HUES6 (cell line): ENCODE results near the gene LARGE1.

Experiments used
- H3K27ac ChIP-seq: 2 replicates; pipeline ENCODE4 v1.7.0; 2013; ENCODE audit warnings: low read depth, mild to moderate bottlenecking, low read length, inconsistent platforms
- H3K27me3 ChIP-seq: 2 replicates; pipeline ENCODE4 v1.6.1; 2013; ENCODE audit warnings: low read length; ENCODE audit not compliant: control insufficient read depth, insufficient read depth
- H3K36me3 ChIP-seq: 2 replicates; pipeline ENCODE4 v1.6.1; 2013; ENCODE audit warnings: low read length; ENCODE audit not compliant: control insufficient read depth, insufficient read depth
- H3K4me1 ChIP-seq: 2 replicates; pipeline ENCODE4 v1.6.1; 2013; ENCODE audit warnings: low read length; ENCODE audit not compliant: control insufficient read depth, insufficient read depth
- H3K4me3 ChIP-seq: 2 replicates; pipeline ENCODE4 v1.5.1; 2013; ENCODE audit warnings: low read depth, low read length
- H3K9ac ChIP-seq: one replicate; pipeline ENCODE4 v1.6.1; 2013; ENCODE audit warnings: mild to moderate bottlenecking, low read length
- H3K9me3 ChIP-seq: 2 replicates; pipeline ENCODE4 v1.6.1; 2013; ENCODE audit warnings: low read depth, low read length; ENCODE audit not compliant: control insufficient read depth, insufficient read depth

The LARGE1 gene

GRCh38 chr22:33584152-33584551 is 336.1 kb downstream of the LARGE1 start:
- H3K4me3 ChIP-seq, result no peak overlapping the region
- no peak overlapping the region for H3K9ac ChIP-seq
- no peaks in the 10 kb centered on the region for H3K9me3 ChIP-seq
- H3K36me3 ChIP-seq, result no peaks in the 10 kb centered on the region
- no peaks in the 10 kb centered on the region for H3K27me3 ChIP-seq
- H3K4me1 ChIP-seq, result peaks cover 11% of the 10 kb centered on the region
- H3K27ac ChIP-seq, result no peak overlapping the region

- Histone ChIP-seq H3K27me3 (no peaks in the 10 kb centered on the region), H3K4me1 (peaks cover 8% of the 10 kb centered on the region), H3K27ac (no peak overlapping the region), H3K4me3 (no peak overlapping the region), H3K9me3 (no peaks in the 10 kb centered on the region), H3K36me3 (no peaks in the 10 kb centered on the region), H3K9ac (no peak overlapping the region)
Measured at GRCh38 chr22:33582822-33583400, 337.4 kb downstream of the LARGE1 start.

GRCh38 chr22:33580310-33580709 is 340.0 kb downstream of the LARGE1 start:
- no peak overlapping the region for H3K27ac ChIP-seq

GRCh38 chr22:33579448-33580093 is 340.7 kb downstream of the LARGE1 start:
- H3K4me1 ChIP-seq, result no peaks in the 10 kb centered on the region
- no peak overlapping the region for H3K27ac ChIP-seq
- no peaks in the 10 kb centered on the region for H3K27me3 ChIP-seq
- no peak overlapping the region for H3K4me3 ChIP-seq
- H3K9ac ChIP-seq, result no peak overlapping the region
- H3K36me3 ChIP-seq, result no peaks in the 10 kb centered on the region
- H3K9me3 ChIP-seq, result no peaks in the 10 kb centered on the region

More at GRCh38 chr22:33580310-33580709, 340.0 kb downstream of the LARGE1 start:
- Histone ChIP-seq H3K27me3 (no peaks in the 10 kb centered on the region), H3K4me1 (peaks cover 5% of the 10 kb centered on the region), H3K9me3 (no peaks in the 10 kb centered on the region), H3K4me3 (no peak overlapping the region), H3K9ac (no peak overlapping the region), H3K36me3 (no peaks in the 10 kb centered on the region)

GRCh38 chr22:33578752-33579151 is 341.5 kb downstream of the LARGE1 start:
- Histone ChIP-seq H3K27ac (no peak overlapping the region), H3K27me3 (no peaks in the 10 kb centered on the region), H3K36me3 (no peaks in the 10 kb centered on the region), H3K4me3 (no peak overlapping the region), H3K4me1 (no peaks in the 10 kb centered on the region), H3K9me3 (no peaks in the 10 kb centered on the region), H3K9ac (no peak overlapping the region)

- no peak overlapping the region for H3K9ac ChIP-seq
- H3K27ac ChIP-seq, result no peak overlapping the region
- H3K36me3 ChIP-seq, result no peaks in the 10 kb centered on the region
- no peaks in the 10 kb centered on the region for H3K4me1 ChIP-seq
- H3K4me3 ChIP-seq, result no peak overlapping the region
- H3K9me3 ChIP-seq, result no peaks in the 10 kb centered on the region
- H3K27me3 ChIP-seq, result no peaks in the 10 kb centered on the region
Measured at GRCh38 chr22:33577862-33578411, 342.3 kb downstream of the LARGE1 start.

GRCh38 chr22:33576205-33576604 is 344.1 kb downstream of the LARGE1 start:
- H3K27ac ChIP-seq, result no peak overlapping the region
- 0 out of 2 replicates have a peak, but pooled peaks cover 1% of the 10 kb centered on the region for H3K4me1 ChIP-seq
- H3K4me3 ChIP-seq, result no peak overlapping the region
- H3K9ac ChIP-seq, result no peak overlapping the region
- H3K9me3 ChIP-seq, result no peaks in the 10 kb centered on the region
- no peaks in the 10 kb centered on the region for H3K36me3 ChIP-seq
- H3K27me3 ChIP-seq, result no peaks in the 10 kb centered on the region

- no peaks in the 10 kb centered on the region for H3K27me3 ChIP-seq
- no peak overlapping the region for H3K4me3 ChIP-seq
- no peak overlapping the region for H3K27ac ChIP-seq
- H3K9me3 ChIP-seq, result no peaks in the 10 kb centered on the region
- H3K9ac ChIP-seq, result no peak overlapping the region
- H3K36me3 ChIP-seq, result no peaks in the 10 kb centered on the region
- 0 out of 2 replicates have a peak, but pooled peaks cover 3% of the 10 kb centered on the region for H3K4me1 ChIP-seq
Measured at GRCh38 chr22:33575771-33576170, 344.5 kb downstream of the LARGE1 start.

- Histone ChIP-seq H3K27ac (no peak overlapping the region), H3K4me1 (peaks cover 7% of the 10 kb centered on the region; the same call in 1 of the 2 replicates), H3K36me3 (no peaks in the 10 kb centered on the region), H3K9ac (no peak overlapping the region), H3K4me3 (no peak overlapping the region), H3K27me3 (no peaks in the 10 kb centered on the region), H3K9me3 (no peaks in the 10 kb centered on the region)
Measured at GRCh38 chr22:33575041-33575440, 345.2 kb downstream of the LARGE1 start.

- Histone ChIP-seq H3K9me3 (no peaks in the 10 kb centered on the region), H3K4me1 (peaks cover 21% of the 10 kb centered on the region), H3K36me3 (no peaks in the 10 kb centered on the region), H3K27me3 (no peaks in the 10 kb centered on the region), H3K4me3 (no peak overlapping the region), H3K9ac (no peak overlapping the region), H3K27ac (no peak overlapping the region)
Measured at GRCh38 chr22:33573479-33573878, 346.8 kb downstream of the LARGE1 start.

- H3K4me1 ChIP-seq, result peaks cover 21% of the 10 kb centered on the region
- H3K27ac ChIP-seq, result no peak overlapping the region
- H3K9ac ChIP-seq, result no peak overlapping the region
- H3K4me3 ChIP-seq, result no peak overlapping the region
- no peaks in the 10 kb centered on the region for H3K27me3 ChIP-seq
- H3K36me3 ChIP-seq, result no peaks in the 10 kb centered on the region
- H3K9me3 ChIP-seq, result no peaks in the 10 kb centered on the region
Measured at GRCh38 chr22:33572086-33572485, 348.2 kb downstream of the LARGE1 start.
